VCaP (cell line): ENCODE measurements around the gene PDE10A.

Experiments
- H3K27ac ChIP-seq: fragments of 450-650 bp; 2 replicates; pipeline ENCODE4 v1.5.1; 2017
- CTCF ChIP-seq: fragments of 450-650 bp; conservative IDR thresholded peaks from 2 replicates; pipeline ENCODE4 v1.5.1; 2017; ENCODE audit warnings: mild to moderate bottlenecking, moderate library complexity

PDE10A gene

GRCh38 chr6:165401092-165401491 lies 261.9 kb downstream of the PDE10A start:
- H3K27ac ChIP-seq = no peak overlapping the region
- no peak for TF ChIP-seq CTCF

- no peak overlapping the region for H3K27ac ChIP-seq
- TF ChIP-seq CTCF = no peak
These were observed 272.6 kb downstream of the PDE10A start for GRCh38 chr6:165390475-165390874.

GRCh38 chr6:165389534-165389933 lies 273.5 kb downstream of the PDE10A start:
- TF ChIP-seq CTCF = no peak
- H3K27ac ChIP-seq = no peak overlapping the region

- TF ChIP-seq CTCF = no peak
- H3K27ac ChIP-seq = no peak overlapping the region
These were observed 279.7 kb downstream of the PDE10A start for GRCh38 chr6:165383323-165383722.

GRCh38 chr6:165376100-165376499 lies 286.9 kb downstream of the PDE10A start:
- H3K27ac ChIP-seq = no peak overlapping the region
- TF ChIP-seq CTCF = no peak

GRCh38 chr6:165365371-165365770 lies 297.7 kb downstream of the PDE10A start:
- TF ChIP-seq CTCF = no peak
- H3K27ac ChIP-seq = no peak overlapping the region

GRCh38 chr6:165345700-165346099 lies 317.3 kb downstream of the PDE10A start:
- H3K27ac ChIP-seq = no peak overlapping the region
- TF ChIP-seq CTCF = no peak

- H3K27ac ChIP-seq = no peak overlapping the region
- TF ChIP-seq CTCF = no peak
These were observed 322.5 kb downstream of the PDE10A start for GRCh38 chr6:165340532-165340931.
